ENCODE measurements around the gene PIGK.
"Not testable (repeated sequence)": the region's sequence is repeated elsewhere in the genome, so short reads cannot be mapped to it uniquely, and the experiment has no call there.

Gene PIGK

DNA sequence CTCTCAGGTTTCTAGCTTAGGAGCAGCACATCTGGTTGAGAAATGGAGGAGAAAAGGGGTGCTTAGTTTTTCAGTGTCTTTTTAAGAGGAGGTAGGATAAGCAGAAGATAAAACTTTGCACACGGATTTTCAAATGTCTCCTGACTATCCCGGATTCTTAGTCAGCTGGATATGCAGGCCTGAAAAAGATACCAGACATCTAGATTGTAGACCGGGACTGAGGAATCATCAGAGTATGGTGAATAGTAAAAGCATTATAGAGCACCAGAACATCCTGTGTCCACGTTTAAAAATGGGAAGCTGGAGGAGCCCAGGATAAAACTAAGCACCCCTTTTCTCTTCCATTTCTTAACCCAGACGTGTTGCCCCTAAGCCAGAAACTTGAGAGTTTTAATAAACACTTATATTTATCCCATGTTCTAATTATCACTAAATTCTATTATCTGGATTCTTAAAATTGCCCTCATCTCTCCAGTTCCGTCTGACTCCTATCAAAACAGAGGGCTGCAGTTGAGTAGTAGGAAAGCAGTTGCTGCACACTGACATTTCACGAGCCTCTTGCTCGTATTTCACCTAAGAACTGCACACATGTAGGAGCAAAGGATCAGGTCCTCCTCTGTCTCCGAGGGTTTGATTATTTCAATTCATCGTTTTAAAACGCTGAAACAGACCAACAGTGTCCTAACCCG, 609 bp downstream of the PIGK start:
- peak overlapping the region; percentile 89 for H3K4me3 ChIP-seq (ENCODE audit: low read depth, low read length)
- no peaks in the 10 kb centered on the region for H3K4me1 ChIP-seq (ENCODE audit: control insufficient read depth, insufficient read depth, low read length)
- H3K27ac ChIP-seq (ENCODE audit: extremely low read depth, low read depth, low read length) = peak overlapping the region; percentile 59
- CTCF ChIA-PET = no interaction called here
- POLR2A ChIA-PET = interaction anchor here (1.4 kb wide), 1 partner anchor 20 kb away, joined by 3 read pairs; no protein-coding TSS in a partner anchor
- peaks cover 0 to 22% of the 10 kb centered on the region in 2 experiments; a peak in 2 of 3 replicates for H3K36me3 ChIP-seq (ENCODE audit: control insufficient read depth in 2 of 2, insufficient read depth in 1 of 2, low read length in 2 of 2)
- no peaks in the 10 kb centered on the region for H3K9me3 ChIP-seq (ENCODE audit: control insufficient read depth, insufficient read depth, low read depth, low read length)
- TF ChIP-seq, protein P1, sequence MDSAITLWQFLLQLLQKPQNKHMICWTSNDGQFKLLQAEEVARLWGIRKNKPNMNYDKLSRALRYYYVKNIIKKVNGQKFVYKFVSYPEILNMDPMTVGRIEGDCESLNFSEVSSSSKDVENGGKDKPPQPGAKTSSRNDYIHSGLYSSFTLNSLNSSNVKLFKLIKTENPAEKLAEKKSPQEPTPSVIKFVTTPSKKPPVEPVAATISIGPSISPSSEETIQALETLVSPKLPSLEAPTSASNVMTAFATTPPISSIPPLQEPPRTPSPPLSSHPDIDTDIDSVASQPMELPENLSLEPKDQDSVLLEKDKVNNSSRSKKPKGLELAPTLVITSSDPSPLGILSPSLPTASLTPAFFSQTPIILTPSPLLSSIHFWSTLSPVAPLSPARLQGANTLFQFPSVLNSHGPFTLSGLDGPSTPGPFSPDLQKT (IDR thresholded peaks at IDR 0.05; ENCODE audit: borderline replicate concordance, low read depth, low read length) = no peak
- TF ChIP-seq, protein P2, sequence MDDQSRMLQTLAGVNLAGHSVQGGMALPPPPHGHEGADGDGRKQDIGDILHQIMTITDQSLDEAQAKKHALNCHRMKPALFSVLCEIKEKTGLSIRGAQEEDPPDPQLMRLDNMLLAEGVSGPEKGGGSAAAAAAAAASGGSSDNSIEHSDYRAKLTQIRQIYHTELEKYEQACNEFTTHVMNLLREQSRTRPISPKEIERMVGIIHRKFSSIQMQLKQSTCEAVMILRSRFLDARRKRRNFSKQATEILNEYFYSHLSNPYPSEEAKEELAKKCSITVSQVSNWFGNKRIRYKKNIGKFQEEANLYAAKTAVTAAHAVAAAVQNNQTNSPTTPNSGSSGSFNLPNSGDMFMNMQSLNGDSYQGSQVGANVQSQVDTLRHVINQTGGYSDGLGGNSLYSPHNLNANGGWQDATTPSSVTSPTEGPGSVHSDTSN (CRISPR knock-in tag; IDR thresholded peaks at IDR 0.05) = 0 out of 2 replicates have a peak, but pooled peaks have one; percentile 15
- no peak for TF ChIP-seq ZBTB26 (tag by site-specific recombination; optimal IDR thresholded peaks at IDR 0.05)
- no peak for TF ChIP-seq ZNF776 (tag by site-specific recombination; IDR thresholded peaks at IDR 0.05; ENCODE audit: borderline replicate concordance)
- peak; percentile 87 for TF ChIP-seq ZBTB17 (tag by site-specific recombination; IDR thresholded peaks at IDR 0.05)

DNA sequence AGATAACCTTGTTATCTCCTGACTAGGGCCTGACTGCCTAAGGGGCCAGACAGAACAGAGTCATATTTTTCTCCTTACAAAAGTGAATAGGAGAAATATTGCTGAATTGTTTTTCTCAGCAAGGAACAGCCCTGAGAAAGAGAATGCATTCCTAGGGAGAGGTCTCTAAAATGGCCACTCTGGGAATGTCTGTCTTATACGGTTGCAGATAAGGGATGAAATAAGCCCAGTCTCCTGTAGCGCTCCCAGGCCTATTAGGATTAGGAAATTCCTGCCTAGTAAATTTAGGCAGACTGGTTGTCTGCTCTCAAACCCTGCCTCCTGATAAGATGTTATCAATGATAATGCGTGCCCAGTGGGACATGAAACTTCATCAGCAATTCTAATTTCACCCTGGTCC, 15.2 kb downstream of the PIGK start:
- TF ChIP-seq TRIM28 (IDR thresholded peaks at IDR 0.05; ENCODE audit: borderline replicate concordance, low read length) (peak; percentile 19; the same call in 1 of the 2 replicates), SETDB1 (IDR thresholded peaks at IDR 0.05; ENCODE audit: insufficient read length, low read length) (peak; percentile 77)
- H3K4me3 ChIP-seq (ENCODE audit: low read depth, low read length); POLR2A ChIA-PET; H3K4me1 ChIP-seq (ENCODE audit: control insufficient read depth, insufficient read depth, low read length); H3K27ac ChIP-seq (ENCODE audit: extremely low read depth, low read depth, low read length); H3K9me3 ChIP-seq (ENCODE audit: control insufficient read depth, insufficient read depth, low read depth, low read length); CTCF ChIA-PET; H3K36me3 ChIP-seq (ENCODE audit: control insufficient read depth in 2 of 2, insufficient read depth in 1 of 2, low read length in 2 of 2): not testable (repeated sequence)

- TF ChIP-seq ZFP69B (tag by site-specific recombination; IDR thresholded peaks at IDR 0.05) = no peak
- TF ChIP-seq ZNF112 (tag by site-specific recombination; IDR thresholded peaks at IDR 0.05) = no peak
- TF ChIP-seq ZSCAN23 (tag by site-specific recombination; IDR thresholded peaks at IDR 0.05) = no peak
- TF ChIP-seq KLF17 (tag by site-specific recombination; IDR thresholded peaks at IDR 0.05) = no peak
- TF ChIP-seq ZBTB48 (tag by site-specific recombination; IDR thresholded peaks at IDR 0.05) = no peak
- no peak for TF ChIP-seq ZNF248 (tag by site-specific recombination; IDR thresholded peaks at IDR 0.05)
- Histone ChIP-seq H3K36me3 (ENCODE audit: control insufficient read depth in 2 of 2, insufficient read depth in 1 of 2, low read length in 2 of 2) (no peaks in the 10 kb centered on the region), H3K4me3 (ENCODE audit: low read depth, low read length) (no peak overlapping the region), H3K27ac (ENCODE audit: extremely low read depth, low read depth, low read length) (no peak overlapping the region), H3K4me1 (ENCODE audit: control insufficient read depth, insufficient read depth, low read length) (no peaks in the 10 kb centered on the region), H3K9me3 (ENCODE audit: control insufficient read depth, insufficient read depth, low read depth, low read length) (no peaks in the 10 kb centered on the region)
- ChIA-PET CTCF (no interaction called here), POLR2A (no interaction called here)
These were observed 16.5 kb downstream of the PIGK start for GRCh38 chr1:77202751-77203150.

DNA sequence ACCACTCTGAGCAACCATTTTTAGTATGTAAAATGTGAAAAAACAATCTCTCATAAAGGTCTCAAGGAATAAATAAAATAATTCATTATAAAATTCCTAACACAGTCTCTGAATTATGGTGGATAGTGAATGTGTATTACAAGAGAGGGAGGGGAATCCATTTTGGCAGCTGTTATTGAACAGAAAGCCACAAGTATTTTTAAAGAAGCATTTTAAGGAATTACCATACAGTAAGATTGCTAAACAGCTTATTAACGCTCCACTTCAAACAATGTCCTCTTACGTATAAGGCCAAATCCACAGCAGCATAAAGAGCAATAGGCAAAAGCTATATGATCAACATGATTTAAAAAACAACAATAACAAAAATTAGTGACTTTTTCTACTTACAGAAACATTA, 18.4 kb downstream of the PIGK start:
- POLR2A ChIA-PET = no interaction called here
- no peaks in the 10 kb centered on the region for H3K4me1 ChIP-seq (ENCODE audit: control insufficient read depth, insufficient read depth, low read length)
- no peak overlapping the region for H3K27ac ChIP-seq (ENCODE audit: extremely low read depth, low read depth, low read length)
- CTCF ChIA-PET = interaction anchor here (0.6 kb wide), 1 partner anchor 12 kb away, joined by 3 read pairs; no protein-coding TSS in a partner anchor
- no peak overlapping the region for H3K4me3 ChIP-seq (ENCODE audit: low read depth, low read length)
- no peaks in the 10 kb centered on the region for H3K9me3 ChIP-seq (ENCODE audit: control insufficient read depth, insufficient read depth, low read depth, low read length)
- no peaks in the 10 kb centered on the region for H3K36me3 ChIP-seq (ENCODE audit: control insufficient read depth in 2 of 2, insufficient read depth in 1 of 2, low read length in 2 of 2)
- TF ChIP-seq ZBTB20 (tag by site-specific recombination; IDR thresholded peaks at IDR 0.05) = no peak
- TF ChIP-seq ZNF292 (tag by site-specific recombination; IDR thresholded peaks at IDR 0.05; ENCODE audit: borderline replicate concordance, low read depth) = no peak
- TF ChIP-seq WT1 (tag by site-specific recombination; IDR thresholded peaks at IDR 0.05) = no peak
- no peak for TF ChIP-seq ZNF76 (tag by site-specific recombination; IDR thresholded peaks at IDR 0.05; ENCODE audit: borderline replicate concordance, low read depth)
